22Rv1 (cell line): Measurements from ENCODE around the gene ZNF735.

Experiments used
- ZFX ChIP-seq: fragments of 450-650 bp; IDR thresholded peaks from 2 replicates; pipeline ENCODE4 v1.6.1; 2017; ENCODE audit warnings: antibody characterized with exemption, borderline replicate concordance
- TF ChIP-seq, protein P1 (sequence below): fragments of 450-650 bp; IDR thresholded peaks from 2 replicates; pipeline ENCODE4 v1.5.1; 2017; ENCODE audit warnings: mild to moderate bottlenecking

DNA sequence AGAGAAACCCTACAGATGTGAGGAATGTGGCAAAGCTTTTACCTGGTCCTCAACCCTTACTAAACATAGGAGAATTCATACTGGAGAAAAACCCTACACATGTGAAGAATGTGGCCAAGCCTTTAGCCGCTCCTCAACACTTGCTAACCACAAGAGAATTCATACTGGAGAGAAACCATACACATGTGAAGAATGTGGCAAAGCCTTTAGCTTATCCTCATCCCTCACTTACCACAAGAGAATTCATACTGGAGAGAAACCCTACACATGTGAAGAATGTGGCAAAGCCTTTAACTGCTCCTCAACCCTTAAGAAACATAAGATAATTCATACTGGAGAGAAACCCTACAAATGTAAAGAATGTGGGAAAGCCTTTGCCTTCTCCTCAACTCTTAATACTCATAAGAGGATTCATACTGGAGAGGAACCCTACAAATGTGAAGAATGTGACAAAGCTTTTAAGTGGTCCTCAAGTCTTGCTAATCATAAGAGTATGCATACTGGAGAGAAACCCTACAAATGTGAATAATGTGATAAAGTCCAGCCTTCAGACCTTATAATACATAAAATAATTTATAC is 59.4 kb downstream of the ZNF735 start:
- TF ChIP-seq, protein P1, sequence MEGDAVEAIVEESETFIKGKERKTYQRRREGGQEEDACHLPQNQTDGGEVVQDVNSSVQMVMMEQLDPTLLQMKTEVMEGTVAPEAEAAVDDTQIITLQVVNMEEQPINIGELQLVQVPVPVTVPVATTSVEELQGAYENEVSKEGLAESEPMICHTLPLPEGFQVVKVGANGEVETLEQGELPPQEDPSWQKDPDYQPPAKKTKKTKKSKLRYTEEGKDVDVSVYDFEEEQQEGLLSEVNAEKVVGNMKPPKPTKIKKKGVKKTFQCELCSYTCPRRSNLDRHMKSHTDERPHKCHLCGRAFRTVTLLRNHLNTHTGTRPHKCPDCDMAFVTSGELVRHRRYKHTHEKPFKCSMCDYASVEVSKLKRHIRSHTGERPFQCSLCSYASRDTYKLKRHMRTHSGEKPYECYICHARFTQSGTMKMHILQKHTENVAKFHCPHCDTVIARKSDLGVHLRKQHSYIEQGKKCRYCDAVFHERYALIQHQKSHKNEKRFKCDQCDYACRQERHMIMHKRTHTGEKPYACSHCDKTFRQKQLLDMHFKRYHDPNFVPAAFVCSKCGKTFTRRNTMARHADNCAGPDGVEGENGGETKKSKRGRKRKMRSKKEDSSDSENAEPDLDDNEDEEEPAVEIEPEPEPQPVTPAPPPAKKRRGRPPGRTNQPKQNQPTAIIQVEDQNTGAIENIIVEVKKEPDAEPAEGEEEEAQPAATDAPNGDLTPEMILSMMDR: no peak
- no peak for TF ChIP-seq ZFX
